Measurements from ENCODE around the gene PEX14.

- no peak for TF ChIP-seq CTCF (IDR thresholded peaks at IDR 0.05)
- no peak for TF ChIP-seq POLR2AphosphoS5 (IDR thresholded peaks at IDR 0.05)
- no peak for TF ChIP-seq EP300 (IDR thresholded peaks at IDR 0.05)
These were observed 177.9 kb downstream of the PEX14 start for GRCh38 chr1:10652626-10653025.

All from gastroesophageal sphincter (tissue), 3 donors.